HG02973 (cell line): Measurements from ENCODE around the gene SND1.

Source experiments
- ATAC-seq: cut with Tn5 transposase; IDR thresholded peaks from one replicate; pipeline ENCODE4 v1.9.1; 2021; ENCODE audit warnings: moderate library complexity; ENCODE audit not compliant: unreplicated experiment

Gene SND1

DNA sequence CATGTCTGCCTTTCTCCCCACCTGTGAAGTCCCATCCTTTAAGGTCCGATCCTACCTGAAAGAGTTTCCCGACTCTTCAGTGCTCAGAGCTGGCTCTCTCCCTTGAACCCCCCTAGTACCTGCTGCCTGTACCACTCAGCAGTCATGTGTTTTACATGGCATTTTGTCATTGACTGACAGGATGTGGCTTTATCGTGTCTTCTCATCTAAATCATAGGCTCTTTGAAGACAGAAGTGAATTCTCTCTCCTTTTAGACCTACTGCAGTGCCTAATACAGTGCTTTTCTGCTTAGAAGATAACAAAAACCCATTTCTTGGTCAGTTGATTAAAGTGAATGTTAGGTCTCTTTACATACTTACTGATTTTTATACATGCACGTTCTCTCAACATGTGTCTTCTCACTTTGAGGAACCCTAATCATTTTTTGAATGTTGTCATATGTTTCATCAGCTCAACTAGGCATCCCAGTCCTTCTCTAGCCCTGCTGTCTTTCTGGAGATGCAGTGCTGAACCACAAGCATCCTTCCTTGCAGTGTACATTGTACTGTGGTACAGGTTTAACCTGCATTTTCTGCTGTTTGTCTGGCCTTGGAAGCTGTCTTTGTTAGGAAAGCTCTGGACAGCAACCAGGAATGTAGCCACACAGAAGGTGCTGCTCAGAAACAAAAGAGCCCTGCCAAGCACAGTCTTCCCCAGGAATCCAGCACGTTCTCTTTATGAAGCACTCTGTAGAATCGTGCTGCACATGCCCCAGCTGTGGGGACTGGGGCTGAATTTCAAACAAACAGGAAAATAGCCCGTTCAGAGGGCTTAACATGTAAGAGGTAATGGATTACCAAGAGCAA lies 407.4 kb downstream of the SND1 start:
- no peak for ATAC-seq

DNA sequence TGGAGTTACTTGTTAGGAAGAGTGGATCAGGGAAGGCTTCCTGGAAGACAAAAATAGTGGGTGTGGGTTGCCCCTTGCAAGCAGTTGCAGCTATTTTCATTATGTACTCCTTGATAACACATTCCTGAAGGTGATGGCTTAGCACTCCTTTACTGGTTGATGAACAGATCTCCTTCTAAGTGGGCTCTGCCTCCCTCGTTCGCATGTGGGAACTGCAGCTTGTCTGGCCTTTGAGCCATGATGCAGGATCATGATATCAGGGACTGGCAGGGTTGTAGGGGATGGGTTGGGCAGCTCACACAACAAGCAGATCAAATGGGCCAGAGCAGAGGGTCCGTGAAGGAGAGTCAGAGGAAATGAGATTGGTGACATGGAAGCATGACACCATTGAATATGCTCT lies 408.0 kb downstream of the SND1 start:
- no peak for ATAC-seq

DNA sequence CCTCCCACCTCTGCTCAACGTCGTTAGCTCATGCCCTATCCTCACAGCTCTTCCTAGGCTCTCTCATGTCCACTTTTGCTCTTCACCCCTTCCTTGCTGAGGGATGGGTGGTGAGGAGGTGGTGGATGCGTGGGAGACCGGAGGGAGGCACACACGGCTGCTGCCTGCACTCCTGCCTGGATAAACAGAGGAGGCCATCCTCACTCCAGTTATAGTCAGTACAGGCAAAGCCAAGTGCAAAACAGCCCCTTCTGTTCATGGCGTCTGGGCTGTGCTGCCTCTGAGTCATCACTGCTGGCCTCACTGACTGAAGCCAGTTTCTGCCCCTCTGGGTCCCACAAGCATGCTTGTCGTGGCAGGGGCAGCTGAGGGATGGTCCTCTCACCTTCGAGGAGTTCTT lies 411.1 kb downstream of the SND1 start:
- ATAC-seq = no peak

DNA sequence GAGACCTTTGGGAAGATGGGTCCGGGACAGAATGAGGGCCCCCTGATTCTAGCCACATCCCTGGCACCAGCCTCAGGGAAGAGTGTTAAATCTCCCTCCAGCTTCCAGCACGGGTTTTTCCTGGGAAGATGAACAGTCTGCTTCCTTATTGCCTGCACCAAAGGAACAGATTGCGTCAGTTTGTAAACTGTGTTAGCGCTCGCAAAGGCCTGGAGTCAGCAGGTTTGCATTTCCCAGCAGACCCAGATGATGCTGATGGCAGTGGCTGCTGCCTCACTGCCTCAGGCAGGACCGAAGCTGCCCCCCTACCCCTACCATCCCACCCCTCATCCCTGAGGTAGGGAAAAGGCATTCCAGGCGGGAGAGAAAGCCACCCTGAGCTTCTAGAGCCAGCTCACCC lies 413.9 kb downstream of the SND1 start:
- no peak for ATAC-seq

DNA sequence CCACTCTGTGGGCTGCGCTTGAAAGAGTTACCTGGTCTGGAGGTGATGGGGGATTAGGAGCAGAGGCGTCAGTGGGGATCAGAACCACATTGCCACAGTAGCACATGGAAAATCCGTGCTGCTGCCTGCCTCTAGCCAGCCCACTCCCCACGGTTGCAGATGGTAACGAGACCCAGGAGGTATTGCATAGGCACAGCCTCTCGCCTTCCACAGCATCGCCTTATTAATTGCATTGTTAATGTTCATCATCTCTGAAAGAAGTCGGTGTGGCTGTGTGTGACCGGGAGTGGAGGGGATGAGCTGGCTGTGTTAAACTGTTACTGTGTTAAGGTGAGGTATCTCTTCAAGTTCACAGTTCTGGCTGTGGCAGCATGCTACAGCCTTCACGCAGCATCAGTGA lies 414.4 kb downstream of the SND1 start:
- ATAC-seq = no peak

DNA sequence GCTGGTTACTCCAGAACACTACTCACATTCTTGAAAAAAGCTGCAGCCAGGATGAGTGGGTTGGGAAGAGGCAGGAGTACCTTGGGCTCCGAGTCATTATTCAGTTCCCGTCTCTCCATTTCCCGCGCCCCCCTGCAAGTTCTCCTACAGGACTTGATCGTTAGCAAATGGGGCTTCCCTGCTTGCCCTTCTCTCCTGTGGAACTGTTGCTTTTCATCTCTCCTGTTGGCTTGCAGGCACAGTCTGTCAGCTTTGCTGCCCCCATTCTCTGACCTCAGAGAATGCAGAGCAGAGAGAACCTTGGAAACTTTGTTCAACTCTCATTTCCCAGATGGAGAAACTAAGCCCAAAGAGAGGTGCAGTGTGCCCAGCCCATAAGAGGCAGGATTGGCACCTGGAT lies 414.9 kb downstream of the SND1 start:
- no peak for ATAC-seq

DNA sequence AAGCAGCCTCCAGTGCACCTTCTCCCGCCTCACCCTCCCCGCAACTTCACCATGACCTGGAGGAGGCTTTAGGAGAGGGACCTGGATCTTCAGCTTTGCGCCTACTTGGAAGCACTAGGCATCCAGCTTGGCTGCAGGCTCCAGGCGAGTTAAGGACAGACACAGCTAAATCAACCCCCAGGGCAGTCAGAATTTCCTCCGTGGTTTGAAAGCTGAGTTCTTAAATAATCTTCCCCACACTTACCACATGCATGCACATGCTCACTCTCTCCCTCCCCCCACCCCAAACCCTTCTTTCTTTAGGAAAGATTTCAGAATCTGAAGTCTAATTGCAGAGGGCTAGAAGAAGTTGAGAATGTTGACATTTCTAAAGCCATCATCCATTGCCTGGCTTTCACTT lies 416.0 kb downstream of the SND1 start:
- ATAC-seq = no peak

DNA sequence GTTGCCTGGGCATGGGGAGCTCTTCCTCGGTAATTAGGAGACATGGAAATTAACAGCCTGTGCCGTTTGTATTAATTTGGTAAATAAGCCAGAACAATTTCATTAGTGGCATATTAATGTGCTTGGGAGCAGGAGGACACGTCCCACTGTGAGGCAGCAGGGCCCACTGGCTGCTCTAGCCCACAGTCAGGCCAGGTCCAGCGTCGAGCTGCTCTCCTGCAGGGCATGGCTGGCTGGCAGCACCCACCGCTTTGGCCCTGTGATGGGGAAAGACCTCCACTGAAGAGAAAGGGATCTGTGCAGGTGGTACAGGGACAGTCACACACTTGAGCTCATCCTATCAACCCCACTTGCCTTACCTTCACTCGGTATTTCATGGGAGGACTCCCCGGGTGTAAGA lies 416.8 kb downstream of the SND1 start:
- no peak for ATAC-seq

DNA sequence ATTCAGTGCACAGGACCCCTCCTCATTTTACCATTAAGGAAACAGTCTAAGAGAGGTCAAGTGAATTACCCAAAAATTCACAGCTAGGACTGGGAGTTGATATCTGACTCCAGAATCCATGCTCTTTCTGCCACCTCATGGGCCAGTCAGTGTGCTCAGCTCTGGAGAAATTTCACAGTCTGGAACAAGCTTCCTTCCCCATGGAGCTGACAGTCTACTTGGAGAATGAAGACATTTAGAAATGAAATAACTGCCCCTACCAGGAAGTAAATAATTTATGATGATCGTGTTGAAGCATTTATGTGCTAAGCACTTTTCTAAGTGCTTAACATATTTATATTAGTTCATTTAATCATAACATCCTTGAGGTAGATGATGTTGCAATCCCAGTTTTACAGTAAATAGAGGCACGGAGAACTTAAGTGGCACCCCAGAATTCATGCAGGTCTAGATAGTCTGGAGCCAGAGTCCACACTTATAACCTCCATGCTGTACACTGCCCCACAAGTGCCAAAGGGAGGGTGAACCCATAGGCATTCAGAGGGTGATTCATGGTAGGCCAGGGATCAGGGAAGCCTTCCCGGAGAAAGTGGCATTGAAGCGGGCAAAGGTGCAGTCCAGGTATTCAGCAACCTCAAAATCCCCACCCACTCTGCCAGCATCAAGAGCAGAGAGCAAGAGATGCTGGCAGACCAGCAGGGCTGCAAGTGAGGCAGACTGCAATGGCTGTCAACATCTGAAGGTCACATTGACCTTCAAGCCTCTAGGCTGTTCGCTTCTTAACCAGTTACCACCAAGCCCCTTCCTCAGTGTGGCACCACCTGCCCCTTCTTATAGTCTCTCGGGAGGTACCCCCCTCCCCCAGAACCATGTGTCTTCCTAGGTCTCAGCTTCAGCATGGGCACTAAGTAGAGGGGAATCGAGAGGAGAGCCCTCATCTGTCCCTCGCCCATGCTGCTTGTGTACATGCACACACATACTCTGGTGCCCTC lies 417.7 kb downstream of the SND1 start:
- no peak for ATAC-seq

DNA sequence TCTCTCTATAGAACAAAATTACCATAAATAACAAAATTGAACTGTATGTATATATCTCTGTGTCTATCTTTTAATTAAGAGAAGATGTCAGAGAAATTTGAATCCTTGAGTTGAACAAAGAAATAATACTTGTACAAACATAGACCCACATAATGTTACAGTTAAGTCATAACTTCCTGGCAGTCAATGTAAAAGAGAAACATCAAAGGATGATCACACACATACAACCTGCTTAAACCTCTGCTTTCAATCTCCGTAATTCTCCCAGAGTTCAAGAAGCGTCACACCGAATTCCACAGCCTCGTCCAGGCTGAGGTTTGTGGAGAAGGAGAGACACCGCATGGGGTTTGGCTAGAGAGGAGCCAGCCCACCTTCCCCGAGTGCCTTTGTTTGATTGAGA lies 419.4 kb downstream of the SND1 start:
- ATAC-seq = no peak

DNA sequence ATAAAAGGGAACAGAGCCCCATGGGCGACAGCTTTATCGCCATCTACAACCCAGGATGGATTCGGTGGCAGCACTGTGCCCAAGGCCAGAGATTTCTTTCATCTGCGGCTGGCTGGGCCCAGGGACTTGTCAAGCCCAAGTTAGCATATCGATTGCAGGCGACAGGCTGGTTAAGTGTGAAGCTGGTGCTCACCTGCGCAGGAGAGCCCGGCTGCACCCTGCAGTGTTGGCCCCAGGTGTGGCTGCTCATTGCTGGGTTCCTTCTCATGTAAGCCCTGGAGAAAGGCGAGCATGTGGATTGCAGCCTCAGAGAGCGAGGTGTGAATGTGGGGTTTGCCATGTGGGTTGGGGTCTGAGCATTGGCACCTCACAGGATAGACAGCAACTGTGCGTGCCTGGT lies 419.8 kb downstream of the SND1 start:
- no peak for ATAC-seq

DNA sequence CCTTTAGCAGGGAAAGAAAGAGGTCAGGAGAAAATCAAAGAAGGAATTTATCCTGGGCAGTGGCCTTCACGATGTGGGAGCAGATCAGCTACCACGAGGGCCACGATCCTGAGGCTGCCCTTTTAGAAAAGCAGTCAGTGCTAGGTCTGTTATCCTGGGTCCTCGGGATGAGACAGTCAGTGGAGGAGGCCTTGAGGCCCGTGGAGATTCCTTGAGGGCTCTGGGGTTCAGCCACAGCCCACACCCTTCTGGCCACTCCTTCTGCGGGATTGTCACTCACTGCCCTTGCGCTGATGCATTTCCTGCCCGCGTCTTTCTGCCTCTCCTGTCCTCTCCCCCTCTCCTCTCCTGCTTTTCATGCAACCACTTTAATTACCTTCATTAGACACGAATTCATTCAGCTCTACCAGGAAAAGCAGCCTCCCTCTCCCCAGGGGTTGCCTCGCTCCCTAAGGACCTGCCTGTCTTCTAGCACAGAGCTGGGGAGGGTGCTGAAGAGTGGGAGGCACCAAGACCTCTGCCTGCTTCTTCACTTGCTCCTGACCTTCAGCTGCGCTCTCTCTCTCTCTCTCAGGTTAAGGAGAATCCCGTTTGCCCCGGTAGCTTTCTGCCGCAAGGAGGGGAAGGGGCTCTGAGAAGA lies 421.8 kb downstream of the SND1 start:
- ATAC-seq = no peak

DNA sequence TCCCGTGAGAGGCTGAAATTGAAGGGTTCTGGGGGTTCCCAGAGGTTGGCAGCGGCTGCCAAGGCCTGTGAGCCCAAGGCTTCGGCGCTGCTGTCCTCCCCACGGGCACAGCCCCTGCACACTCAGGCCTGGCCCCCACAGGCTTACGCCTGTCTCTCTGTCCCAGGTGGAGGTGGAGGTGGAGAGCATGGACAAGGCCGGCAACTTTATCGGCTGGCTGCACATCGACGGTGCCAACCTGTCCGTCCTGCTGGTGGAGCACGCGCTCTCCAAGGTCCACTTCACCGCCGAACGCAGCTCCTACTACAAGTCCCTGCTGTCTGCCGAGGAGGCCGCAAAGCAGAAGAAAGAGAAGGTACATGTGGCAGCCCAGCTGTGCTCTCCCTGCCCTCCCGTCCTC lies 422.3 kb downstream of the SND1 start:
- ATAC-seq = no peak

DNA sequence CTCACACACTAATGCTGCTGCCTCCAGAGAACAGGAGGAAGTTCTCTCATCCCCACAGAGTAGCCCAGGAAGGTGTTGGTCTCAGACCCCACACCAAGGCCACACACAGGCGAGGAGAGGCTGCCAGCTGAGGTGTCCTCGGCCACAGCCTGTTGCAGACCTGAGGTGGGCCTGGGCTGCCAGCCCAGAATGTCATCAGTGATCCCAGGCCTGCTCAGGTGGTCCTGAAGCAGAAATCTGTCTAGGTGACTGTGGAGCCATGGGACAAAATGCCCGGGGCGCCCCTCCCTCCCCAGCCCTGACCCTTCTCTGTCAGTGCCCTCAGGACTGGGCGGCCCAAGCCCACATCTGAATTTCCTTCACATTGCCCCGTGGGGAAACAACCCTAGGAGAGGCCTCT lies 422.7 kb downstream of the SND1 start:
- no peak for ATAC-seq

DNA sequence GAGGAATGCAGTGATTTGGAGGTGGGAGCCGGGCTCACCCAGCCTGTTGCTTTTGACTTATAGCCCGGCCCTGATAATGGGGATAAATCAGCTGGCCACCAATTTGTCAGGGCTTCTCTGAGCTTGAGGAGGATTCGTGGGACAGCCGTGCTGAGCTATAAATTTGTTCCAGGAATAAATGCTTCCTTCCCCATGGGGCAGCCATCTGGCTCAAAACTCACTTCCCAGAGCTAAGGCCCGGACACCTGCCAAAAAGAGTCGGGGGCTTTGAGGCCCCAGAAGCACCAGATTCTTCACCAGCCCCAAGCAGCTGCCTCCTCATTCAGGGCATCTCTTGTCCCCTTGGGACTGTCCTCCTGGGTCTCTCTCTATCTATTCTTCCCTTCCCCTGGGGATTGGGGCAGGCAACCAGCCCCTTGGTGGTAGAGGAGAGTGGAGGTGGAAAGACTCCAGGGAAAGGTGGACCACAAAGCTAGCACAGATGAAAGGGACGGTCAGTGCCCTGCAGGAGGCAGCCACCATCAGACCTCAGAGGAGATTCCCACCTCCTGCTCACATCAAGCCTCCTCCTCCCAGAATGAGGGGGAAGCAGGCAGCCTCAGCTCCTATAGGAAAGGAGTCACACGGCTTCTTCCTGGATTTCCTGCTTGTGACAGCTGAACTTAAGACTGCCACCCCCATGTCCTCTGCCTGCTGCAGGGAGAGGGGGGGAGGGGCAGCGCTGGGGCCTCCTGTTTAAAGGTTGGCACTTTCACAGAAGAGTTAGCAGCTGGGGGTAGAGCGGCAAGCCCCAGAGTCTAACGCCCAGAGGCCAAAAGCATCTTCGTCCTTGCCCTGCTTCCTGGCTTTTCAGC lies 423.5 kb downstream of the SND1 start:
- ATAC-seq = no peak

DNA sequence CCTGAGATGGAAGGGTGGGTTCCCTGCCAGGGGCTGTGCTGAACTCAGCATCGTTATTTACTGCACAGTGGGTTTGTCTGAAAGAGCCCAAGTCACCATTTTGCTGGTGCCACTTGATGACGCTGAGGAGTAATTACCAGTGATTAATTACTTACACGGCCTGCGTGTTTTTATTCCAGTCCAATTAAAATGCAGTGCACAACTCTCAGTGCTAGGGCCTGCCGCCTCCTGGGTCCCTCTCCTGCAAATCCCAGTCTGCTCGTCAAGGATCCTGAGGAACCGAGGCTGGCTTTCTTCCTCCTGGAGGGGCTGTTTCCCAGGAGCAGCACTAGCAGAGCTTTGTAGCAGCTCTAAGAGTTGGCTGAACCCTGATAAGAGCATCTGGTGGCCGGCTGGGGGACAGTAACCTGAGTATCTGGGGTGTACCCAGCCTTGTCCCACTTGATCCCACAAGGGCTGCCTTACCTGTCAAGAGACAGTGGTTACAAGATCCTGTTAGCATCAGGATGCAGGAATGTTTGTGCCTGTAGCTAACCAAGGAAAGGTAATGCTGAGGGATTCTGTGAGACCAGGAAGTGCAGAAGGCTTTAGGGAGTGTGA lies 424.3 kb downstream of the SND1 start:
- no peak for ATAC-seq

DNA sequence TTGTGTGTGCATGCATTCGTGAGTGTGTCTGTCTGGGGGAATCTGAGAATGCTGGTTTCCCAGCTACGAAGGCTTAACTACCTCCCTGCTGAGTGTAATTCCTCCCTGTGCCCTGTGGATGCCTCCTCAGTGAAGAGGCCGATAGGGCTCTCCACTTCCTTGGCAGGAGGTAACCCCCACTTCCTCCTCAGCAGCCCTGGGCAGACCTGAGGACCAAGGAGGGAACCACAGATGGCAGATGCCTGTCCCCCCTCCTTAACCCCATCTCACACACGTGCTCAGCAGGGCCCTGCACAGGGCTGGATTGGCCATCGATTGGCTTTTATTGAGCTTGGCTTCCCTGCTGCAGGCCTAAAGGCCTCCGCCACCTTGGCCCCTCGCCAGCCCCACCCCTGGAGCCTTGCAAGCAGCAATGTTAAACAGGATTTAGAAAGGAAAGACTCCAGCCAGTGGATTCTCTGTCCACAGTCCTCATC lies 424.8 kb downstream of the SND1 start:
- ATAC-seq = no peak

DNA sequence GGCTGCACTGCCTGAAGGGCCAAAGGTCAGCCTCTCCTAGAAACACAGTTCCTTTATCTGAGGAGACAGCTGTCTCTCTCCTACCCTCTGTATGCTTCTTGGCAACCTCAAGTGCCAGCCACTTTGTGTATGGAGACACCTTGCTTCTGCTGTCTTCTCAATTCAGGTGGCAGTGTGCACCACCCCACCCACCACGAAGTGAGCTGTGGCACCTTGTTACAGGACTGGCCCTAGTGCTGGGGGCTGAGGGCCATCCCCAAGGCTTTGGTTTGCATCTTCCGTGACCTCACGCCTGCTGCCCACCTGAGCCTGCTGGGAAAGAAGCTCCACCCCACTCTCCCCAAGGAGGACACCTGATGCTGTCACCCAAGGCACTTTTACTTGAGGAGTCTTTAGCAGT lies 426.3 kb downstream of the SND1 start:
- no peak for ATAC-seq

DNA sequence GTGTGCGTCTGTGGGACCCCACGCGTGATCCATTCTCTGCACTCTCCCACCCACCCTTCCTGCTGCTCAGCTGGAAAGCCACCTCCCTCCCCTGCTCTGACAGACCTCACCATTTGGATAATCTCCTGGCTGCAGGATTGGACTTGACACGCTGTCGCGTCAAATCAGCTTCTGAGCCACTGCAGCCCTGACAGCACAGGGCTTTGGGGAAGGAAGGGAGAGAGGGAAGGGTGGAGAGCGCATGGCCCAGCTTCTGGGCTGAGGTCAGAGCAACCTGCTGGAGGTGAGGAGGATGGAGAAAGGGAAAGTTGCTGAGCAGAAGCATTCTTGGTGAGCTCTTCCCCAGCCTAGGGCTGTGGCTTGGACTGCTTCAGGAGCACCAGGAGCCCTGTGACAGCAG lies 428.2 kb downstream of the SND1 start:
- ATAC-seq = no peak

DNA sequence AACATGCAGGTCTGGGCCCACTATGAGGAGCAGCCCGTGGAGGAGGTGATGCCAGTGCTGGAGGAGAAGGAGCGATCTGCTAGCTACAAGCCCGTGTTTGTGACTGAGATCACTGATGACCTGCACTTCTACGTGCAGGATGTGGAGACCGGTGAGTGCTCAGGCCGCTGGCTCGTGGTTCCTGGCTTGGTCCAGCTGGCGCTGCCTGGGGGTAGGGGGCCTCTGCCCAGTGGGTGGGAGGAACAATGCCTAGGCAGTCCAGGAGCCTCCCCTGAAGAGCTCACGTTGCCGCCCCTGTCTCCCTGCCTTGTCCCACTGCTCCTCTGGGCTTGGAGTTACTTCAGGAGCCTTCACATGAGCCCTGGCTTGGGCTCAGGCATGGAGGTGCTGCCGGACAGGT lies 429.4 kb downstream of the SND1 start:
- ATAC-seq = no peak
